SK-N-SH treated with all-trans-retinoic acid at 6 μM for 48 hours (cell line): ENCODE results near the gene TNS2.

Experiments
- ATAC-seq: fragments of 200-7000 bp; cut with Tn5 transposase; 3 replicates; pipeline ENCODE4 v1.9.1; 2020; ENCODE audit warnings: mild to moderate bottlenecking, moderate library complexity
- ARNTL ChIP-seq: fragments of 450-650 bp; formaldehyde crosslinking; IDR thresholded peaks from 2 replicates; pipeline ENCODE4 v1.5.0; 2020; ENCODE audit warnings: low read depth, mild to moderate bottlenecking, moderate library complexity, borderline replicate concordance
- BACH2 ChIP-seq: fragments of 250-450 bp; sonication (Bioruptor Pico); IDR thresholded peaks from 2 replicates; pipeline ENCODE4 v1.9.0; 2021; ENCODE audit warnings: mild to moderate bottlenecking, borderline replicate concordance
- CSDC2 ChIP-seq: fragments of 250-450 bp; sonication (Bioruptor Pico); IDR thresholded peaks from 2 replicates; pipeline ENCODE4 v1.5.0; 2020; ENCODE audit warnings: mild to moderate bottlenecking, moderate library complexity
- CSRNP3 ChIP-seq: fragments of 250-450 bp; sonication (Bioruptor Pico); IDR thresholded peaks from 2 replicates; pipeline ENCODE4 v1.5.1; 2021; ENCODE audit warnings: mild to moderate bottlenecking, moderate library complexity
- GLIS3 ChIP-seq: fragments of 250-450 bp; sonication (Bioruptor Pico); IDR thresholded peaks from 2 replicates; pipeline ENCODE4 v1.5.0; 2020; ENCODE audit warnings: mild to moderate bottlenecking, moderate library complexity
- ISL1 ChIP-seq: fragments of 250-450 bp; sonication (Bioruptor Pico); IDR thresholded peaks from 2 replicates; pipeline ENCODE4 v2.1.2; 2022; ENCODE audit warnings: mild to moderate bottlenecking, moderate library complexity
- OSR1 ChIP-seq: fragments of 250-450 bp; sonication (Bioruptor Pico); IDR thresholded peaks from 2 replicates; pipeline ENCODE4 v1.8.0; 2022; ENCODE audit warnings: moderate library complexity, mild to moderate bottlenecking, inconsistent platforms
- PPARA ChIP-seq: fragments of 250-450 bp; sonication (Bioruptor Pico); IDR thresholded peaks from 2 replicates; pipeline ENCODE4 v1.5.0; 2020; ENCODE audit warnings: mild to moderate bottlenecking, borderline replicate concordance
- RARB ChIP-seq: fragments of 250-450 bp; sonication (Bioruptor Pico); IDR thresholded peaks from 2 replicates; pipeline ENCODE4 v1.8.0; 2021; ENCODE audit warnings: mild to moderate bottlenecking, moderate library complexity
- TCF4 ChIP-seq: fragments of 250-450 bp; sonication (Bioruptor Pico); IDR thresholded peaks from 2 replicates; pipeline ENCODE4 v1.8.0; 2021; ENCODE audit warnings: mild to moderate bottlenecking, moderate library complexity, borderline replicate concordance
- TOX ChIP-seq: fragments of 250-450 bp; sonication (Bioruptor Pico); IDR thresholded peaks from 2 replicates; pipeline ENCODE4 v1.8.0; 2021; ENCODE audit warnings: mild to moderate bottlenecking, moderate library complexity, borderline replicate concordance
- ZC3H10 ChIP-seq: fragments of 250-450 bp; sonication (Bioruptor Pico); IDR thresholded peaks from 2 replicates; pipeline ENCODE4 v1.5.1; 2021; ENCODE audit warnings: mild to moderate bottlenecking, moderate library complexity
- ZFP3 ChIP-seq: fragments of 250-450 bp; sonication (Bioruptor Pico); IDR thresholded peaks from 2 replicates; pipeline ENCODE4 v1.5.0; 2020; ENCODE audit warnings: mild to moderate bottlenecking, moderate library complexity
- ZFP30 ChIP-seq: fragments of 450-650 bp; formaldehyde crosslinking; IDR thresholded peaks from 2 replicates; pipeline ENCODE4 v1.5.0; 2022; ENCODE audit warnings: mild to moderate bottlenecking, moderate library complexity
- ZNF565 ChIP-seq: fragments of 450-650 bp; formaldehyde crosslinking; conservative IDR thresholded peaks from 2 replicates; pipeline ENCODE4 v1.5.0; 2020; ENCODE audit warnings: low read depth, mild to moderate bottlenecking, moderate library complexity
- ZNF70 ChIP-seq: fragments of 450-650 bp; formaldehyde crosslinking; IDR thresholded peaks from 2 replicates; pipeline ENCODE4 v1.5.0; 2020; ENCODE audit warnings: mild to moderate bottlenecking, moderate library complexity
- ZNF8 ChIP-seq: fragments of 450-650 bp; formaldehyde crosslinking; IDR thresholded peaks from 2 replicates; pipeline ENCODE4 v1.5.0; 2020; ENCODE audit warnings: mild to moderate bottlenecking, moderate library complexity
- TF ChIP-seq, protein P1 (sequence below): fragments of 250-450 bp; sonication (Bioruptor Pico); IDR thresholded peaks from 2 replicates; pipeline ENCODE4 v1.5.0; 2020; ENCODE audit warnings: mild to moderate bottlenecking, moderate library complexity
- TF ChIP-seq, protein P2 (sequence below): fragments of 250-450 bp; sonication (Bioruptor Pico); IDR thresholded peaks from 2 replicates; pipeline ENCODE4 v1.8.0; 2020; ENCODE audit warnings: mild to moderate bottlenecking, moderate library complexity, borderline replicate concordance
- TF ChIP-seq, protein P3 (sequence below): fragments of 250-450 bp; sonication (Bioruptor Pico); IDR thresholded peaks from 2 replicates; pipeline ENCODE4 v1.5.1; 2020; ENCODE audit warnings: low read depth, mild to moderate bottlenecking, moderate library complexity

The TNS2 gene

GRCh38 chr12:53056296-53056695, 6.4 kb downstream of the TNS2 start:
- no peak for TF ChIP-seq ZFP3 (CRISPR knock-in tag)
- TF ChIP-seq TOX (CRISPR knock-in tag): no peak
- no peak for TF ChIP-seq ARNTL (CRISPR knock-in tag)
- TF ChIP-seq, protein P1, sequence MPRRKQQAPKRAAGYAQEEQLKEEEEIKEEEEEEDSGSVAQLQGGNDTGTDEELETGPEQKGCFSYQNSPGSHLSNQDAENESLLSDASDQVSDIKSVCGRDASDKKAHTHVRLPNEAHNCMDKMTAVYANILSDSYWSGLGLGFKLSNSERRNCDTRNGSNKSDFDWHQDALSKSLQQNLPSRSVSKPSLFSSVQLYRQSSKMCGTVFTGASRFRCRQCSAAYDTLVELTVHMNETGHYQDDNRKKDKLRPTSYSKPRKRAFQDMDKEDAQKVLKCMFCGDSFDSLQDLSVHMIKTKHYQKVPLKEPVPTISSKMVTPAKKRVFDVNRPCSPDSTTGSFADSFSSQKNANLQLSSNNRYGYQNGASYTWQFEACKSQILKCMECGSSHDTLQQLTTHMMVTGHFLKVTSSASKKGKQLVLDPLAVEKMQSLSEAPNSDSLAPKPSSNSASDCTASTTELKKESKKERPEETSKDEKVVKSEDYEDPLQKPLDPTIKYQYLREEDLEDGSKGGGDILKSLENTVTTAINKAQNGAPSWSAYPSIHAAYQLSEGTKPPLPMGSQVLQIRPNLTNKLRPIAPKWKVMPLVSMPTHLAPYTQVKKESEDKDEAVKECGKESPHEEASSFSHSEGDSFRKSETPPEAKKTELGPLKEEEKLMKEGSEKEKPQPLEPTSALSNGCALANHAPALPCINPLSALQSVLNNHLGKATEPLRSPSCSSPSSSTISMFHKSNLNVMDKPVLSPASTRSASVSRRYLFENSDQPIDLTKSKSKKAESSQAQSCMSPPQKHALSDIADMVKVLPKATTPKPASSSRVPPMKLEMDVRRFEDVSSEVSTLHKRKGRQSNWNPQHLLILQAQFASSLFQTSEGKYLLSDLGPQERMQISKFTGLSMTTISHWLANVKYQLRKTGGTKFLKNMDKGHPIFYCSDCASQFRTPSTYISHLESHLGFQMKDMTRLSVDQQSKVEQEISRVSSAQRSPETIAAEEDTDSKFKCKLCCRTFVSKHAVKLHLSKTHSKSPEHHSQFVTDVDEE (CRISPR knock-in tag): no peak
- no peak for TF ChIP-seq ZFP30 (CRISPR knock-in tag)
- TF ChIP-seq TCF4 (CRISPR knock-in tag): no peak
- TF ChIP-seq, protein P2, sequence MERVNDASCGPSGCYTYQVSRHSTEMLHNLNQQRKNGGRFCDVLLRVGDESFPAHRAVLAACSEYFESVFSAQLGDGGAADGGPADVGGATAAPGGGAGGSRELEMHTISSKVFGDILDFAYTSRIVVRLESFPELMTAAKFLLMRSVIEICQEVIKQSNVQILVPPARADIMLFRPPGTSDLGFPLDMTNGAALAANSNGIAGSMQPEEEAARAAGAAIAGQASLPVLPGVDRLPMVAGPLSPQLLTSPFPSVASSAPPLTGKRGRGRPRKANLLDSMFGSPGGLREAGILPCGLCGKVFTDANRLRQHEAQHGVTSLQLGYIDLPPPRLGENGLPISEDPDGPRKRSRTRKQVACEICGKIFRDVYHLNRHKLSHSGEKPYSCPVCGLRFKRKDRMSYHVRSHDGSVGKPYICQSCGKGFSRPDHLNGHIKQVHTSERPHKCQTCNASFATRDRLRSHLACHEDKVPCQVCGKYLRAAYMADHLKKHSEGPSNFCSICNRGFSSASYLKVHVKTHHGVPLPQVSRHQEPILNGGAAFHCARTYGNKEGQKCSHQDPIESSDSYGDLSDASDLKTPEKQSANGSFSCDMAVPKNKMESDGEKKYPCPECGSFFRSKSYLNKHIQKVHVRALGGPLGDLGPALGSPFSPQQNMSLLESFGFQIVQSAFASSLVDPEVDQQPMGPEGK: no peak
- no peak for TF ChIP-seq ZNF565 (CRISPR knock-in tag)
- TF ChIP-seq, protein P3, sequence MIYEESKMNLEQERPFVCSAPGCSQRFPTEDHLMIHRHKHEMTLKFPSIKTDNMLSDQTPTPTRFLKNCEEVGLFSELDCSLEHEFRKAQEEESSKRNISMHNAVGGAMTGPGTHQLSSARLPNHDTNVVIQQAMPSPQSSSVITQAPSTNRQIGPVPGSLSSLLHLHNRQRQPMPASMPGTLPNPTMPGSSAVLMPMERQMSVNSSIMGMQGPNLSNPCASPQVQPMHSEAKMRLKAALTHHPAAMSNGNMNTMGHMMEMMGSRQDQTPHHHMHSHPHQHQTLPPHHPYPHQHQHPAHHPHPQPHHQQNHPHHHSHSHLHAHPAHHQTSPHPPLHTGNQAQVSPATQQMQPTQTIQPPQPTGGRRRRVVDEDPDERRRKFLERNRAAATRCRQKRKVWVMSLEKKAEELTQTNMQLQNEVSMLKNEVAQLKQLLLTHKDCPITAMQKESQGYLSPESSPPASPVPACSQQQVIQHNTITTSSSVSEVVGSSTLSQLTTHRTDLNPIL (CRISPR knock-in tag): no peak
- TF ChIP-seq RARB (CRISPR knock-in tag): no peak
- TF ChIP-seq GLIS3: no peak
- no peak for TF ChIP-seq OSR1 (CRISPR knock-in tag)
- no peak for TF ChIP-seq ZNF70 (CRISPR knock-in tag)
- TF ChIP-seq ISL1 (CRISPR knock-in tag): no peak
- no peak for TF ChIP-seq CSDC2 (CRISPR knock-in tag)
- no peak for TF ChIP-seq ZC3H10
- TF ChIP-seq CSRNP3 (CRISPR knock-in tag): no peak
- no peak for TF ChIP-seq ZNF8
- ATAC-seq: no peak

DNA sequence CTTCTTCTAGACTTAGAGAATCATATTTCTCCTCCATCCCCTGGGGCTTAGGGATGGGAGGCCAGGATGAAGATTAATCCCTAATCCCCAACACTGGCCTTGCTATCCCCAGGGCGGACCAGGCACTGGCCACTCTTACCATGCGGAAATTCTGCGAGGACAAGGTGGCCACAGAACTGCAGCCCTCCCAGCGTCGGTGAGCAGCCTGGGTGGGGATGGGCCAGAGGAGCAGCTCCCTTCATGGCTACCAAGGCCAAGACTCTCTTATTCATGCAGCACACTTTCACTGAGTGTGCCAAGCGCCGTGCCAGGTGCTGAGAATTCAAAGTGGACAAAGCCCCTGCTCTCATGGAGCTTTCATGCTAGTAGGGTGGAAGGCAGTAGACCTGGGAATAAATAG, 7.0 kb downstream of the TNS2 start:
- TF ChIP-seq ZNF565 (CRISPR knock-in tag) (no peak), TCF4 (CRISPR knock-in tag) (no peak), ARNTL (CRISPR knock-in tag) (no peak)
- TF ChIP-seq, protein P3 (CRISPR knock-in tag): no peak
- ATAC-seq: no peak

GRCh38 chr12:53057816-53058500, 8.1 kb downstream of the TNS2 start:
- no peak for ATAC-seq
- no peak for TF ChIP-seq PPARA (CRISPR knock-in tag)
- no peak for TF ChIP-seq ZNF565 (CRISPR knock-in tag)
- TF ChIP-seq TOX (CRISPR knock-in tag): no peak
- TF ChIP-seq, protein P2: no peak
- TF ChIP-seq, protein P1 (CRISPR knock-in tag): no peak
- TF ChIP-seq ZNF70 (CRISPR knock-in tag): no peak
- no peak for TF ChIP-seq ZC3H10
- no peak for TF ChIP-seq CSRNP3 (CRISPR knock-in tag)
- no peak for TF ChIP-seq OSR1 (CRISPR knock-in tag)
- no peak for TF ChIP-seq BACH2 (CRISPR knock-in tag)
